HG03521 (cell line): ENCODE results near the gene SLC3A2.

ENCODE experiments used
- ATAC-seq: cut with Tn5 transposase; IDR thresholded peaks from one replicate; pipeline ENCODE4 v1.9.1; 2021; ENCODE audit warnings: mild to moderate bottlenecking, moderate library complexity; ENCODE audit not compliant: unreplicated experiment

SLC3A2 gene

DNA sequence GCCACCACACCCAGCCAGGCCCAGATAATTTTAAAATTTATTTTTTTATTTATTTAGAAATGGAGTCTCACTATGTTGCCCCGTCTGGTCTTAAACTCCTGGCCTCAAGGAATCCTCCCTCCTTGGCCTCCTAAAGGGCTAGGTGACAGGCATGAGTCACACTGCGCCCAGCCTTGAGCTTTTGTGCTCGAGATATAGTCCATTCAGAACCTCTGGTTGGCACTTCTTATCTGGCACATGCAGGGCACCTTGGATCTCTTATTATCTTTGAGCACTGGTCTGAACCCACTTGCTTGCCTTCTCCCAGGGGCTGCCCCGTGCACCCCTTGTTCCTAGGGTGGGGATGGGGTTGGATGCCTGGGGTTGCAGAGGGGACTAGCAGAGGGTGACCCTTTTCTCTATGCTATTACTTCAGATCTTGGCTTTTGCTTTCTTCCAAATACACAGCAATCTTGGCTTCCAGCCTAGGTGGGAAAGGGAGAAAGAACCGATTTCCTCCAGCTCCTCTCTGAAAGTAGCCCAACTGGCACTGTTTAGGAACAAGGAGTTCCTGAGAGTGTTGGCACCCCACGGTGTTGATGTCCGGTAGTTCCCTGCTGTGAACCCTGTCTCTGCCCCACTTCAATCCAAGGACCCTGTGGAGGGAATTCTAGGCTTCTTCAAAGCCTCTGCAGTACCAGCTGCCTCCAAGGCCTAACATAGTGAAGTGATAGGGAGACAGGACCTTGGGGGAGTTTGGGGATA is 1.3 kb upstream of the SLC3A2 start:
- no peak for ATAC-seq

DNA sequence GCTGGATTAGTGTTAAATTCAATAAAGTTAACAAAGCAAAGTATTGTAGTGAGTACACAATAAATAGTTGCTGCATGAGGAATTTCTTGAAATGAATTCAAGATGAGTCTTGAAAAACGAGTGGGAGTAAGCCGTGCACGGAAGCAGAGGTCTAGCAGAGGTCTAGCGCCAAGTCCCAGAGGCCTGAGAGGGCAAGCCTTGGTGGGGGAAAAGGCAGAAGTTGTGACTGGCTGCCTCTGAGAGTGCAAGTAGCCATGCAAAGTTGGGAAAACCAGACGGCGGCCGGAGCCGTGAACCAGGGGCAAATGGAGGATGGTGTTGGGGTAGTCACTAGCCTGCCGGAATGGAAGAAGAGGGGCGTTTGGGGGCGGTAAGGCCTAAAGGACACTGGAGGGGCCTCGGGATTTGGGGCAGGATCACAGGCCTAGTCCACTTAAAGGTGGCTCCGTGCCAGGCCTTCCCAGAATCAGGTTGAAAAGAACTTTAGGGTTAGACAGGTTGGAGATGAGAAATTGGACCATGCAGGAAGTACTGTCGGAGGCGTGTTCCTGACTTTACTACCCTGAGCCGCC is 379 bp upstream of the SLC3A2 start:
- ATAC-seq: no peak

DNA sequence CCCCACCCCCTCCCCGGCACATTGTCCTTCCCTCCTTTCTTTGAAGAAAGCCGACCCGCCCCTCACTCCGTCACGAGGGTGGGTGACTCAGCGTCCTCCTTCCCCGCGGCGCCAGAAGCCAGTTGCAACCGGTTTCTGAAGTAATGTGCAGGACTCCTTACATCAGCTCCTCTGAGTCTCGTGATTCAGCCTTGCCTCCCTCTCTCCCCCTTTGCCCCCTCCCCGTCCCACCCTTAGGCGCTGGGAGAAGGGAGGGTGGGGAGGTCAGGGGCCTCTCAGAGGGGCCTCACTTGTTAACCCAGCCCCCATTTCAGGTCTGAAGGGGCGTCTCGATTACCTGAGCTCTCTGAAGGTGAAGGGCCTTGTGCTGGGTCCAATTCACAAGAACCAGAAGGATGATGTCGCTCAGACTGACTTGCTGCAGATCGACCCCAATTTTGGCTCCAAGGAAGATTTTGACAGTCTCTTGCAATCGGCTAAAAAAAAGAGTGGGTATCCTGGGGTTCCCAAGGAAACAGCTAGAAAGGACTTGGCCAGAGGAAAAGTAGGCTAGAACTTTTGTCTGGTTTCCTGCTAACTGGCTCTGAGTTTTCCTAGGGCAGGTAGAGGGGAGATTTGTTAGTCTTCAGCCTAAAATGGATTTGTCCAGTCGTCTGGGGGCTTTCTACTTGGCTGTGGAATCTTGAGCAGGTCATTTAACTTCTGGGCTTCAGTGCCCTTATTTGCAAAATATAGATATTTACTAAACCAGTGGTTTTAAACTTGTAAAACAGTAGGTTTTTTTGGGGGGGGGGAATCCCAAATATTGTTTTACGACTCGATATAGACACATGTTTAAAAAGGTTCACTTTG is 1.1 kb downstream of the SLC3A2 start:
- peak; percentile 37 for ATAC-seq

GRCh38 chr11:62882431-62882749 is 1.7 kb downstream of the SLC3A2 start:
- ATAC-seq: no peak

DNA sequence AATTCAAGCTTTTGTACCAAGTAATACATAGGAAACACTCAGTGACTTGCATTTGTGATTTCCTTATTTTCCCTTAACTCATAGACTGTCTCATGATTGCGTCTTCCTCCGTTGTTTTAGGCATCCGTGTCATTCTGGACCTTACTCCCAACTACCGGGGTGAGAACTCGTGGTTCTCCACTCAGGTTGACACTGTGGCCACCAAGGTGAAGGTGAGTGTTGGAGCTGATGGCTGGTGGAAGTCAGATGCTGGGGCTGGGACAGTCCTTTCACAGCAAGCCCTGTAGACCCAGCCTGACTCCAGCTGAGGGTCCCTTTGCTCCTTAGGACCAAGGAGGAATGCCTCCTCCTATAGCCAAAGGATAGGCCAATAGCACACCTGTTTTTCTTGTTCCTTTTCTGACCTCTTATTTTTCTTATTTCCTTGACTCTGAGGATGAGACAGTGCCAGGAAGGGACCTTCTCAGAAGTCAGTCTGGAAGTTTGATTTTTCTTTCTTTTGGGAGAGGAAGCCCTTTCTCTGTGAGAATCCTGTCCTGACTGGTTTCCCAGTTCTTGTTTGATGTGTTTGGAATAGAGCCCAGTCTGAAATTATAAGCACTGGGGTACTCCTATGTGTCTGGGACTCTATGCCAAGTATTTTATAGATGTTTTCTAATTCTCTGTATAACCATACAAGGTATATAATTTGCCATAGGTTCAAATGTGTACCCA is 2.2 kb downstream of the SLC3A2 start:
- no peak for ATAC-seq

DNA sequence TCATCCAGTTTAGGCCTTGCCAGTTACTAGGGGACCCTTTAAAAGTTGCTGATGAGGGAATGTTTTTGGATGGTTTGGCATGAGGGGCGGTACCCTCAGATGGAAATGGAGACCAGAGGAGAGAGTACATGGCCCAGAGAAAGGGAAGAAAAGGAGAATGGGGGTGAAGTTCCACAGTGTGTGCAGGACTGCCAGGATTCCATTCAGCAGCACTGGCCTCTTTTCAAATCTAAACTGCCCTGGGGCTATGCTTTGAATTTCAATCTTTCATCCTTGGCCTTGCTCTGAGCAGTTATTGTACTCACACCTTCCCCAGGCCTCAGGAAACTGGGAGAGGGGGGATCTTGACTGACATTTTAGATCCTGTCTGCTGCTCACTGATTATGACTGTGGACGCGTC is 3.0 kb downstream of the SLC3A2 start:
- ATAC-seq: no peak

- ATAC-seq: no peak
Measured at GRCh38 chr11:62885137-62885750, 4.5 kb downstream of the SLC3A2 start.

GRCh38 chr11:62888406-62888805 is 7.7 kb downstream of the SLC3A2 start:
- no peak for ATAC-seq

DNA sequence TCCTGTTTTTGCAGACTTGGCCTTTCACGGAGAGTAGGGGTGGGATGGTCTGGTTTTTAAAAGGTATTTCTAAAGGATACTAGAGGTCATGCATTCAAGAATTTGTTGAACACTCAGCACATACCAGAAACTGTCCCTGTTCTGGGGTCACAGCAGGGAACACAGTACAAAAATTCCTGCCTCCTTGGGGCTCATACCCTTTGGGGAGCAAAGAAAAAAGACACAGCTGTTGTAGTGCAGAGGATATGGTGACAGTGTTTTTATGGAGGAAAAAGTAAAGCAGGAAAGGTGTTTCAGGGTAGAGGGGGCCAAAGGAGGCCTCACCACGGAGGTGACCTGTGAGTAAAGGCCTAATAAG is 8.4 kb downstream of the SLC3A2 start:
- ATAC-seq: no peak

DNA sequence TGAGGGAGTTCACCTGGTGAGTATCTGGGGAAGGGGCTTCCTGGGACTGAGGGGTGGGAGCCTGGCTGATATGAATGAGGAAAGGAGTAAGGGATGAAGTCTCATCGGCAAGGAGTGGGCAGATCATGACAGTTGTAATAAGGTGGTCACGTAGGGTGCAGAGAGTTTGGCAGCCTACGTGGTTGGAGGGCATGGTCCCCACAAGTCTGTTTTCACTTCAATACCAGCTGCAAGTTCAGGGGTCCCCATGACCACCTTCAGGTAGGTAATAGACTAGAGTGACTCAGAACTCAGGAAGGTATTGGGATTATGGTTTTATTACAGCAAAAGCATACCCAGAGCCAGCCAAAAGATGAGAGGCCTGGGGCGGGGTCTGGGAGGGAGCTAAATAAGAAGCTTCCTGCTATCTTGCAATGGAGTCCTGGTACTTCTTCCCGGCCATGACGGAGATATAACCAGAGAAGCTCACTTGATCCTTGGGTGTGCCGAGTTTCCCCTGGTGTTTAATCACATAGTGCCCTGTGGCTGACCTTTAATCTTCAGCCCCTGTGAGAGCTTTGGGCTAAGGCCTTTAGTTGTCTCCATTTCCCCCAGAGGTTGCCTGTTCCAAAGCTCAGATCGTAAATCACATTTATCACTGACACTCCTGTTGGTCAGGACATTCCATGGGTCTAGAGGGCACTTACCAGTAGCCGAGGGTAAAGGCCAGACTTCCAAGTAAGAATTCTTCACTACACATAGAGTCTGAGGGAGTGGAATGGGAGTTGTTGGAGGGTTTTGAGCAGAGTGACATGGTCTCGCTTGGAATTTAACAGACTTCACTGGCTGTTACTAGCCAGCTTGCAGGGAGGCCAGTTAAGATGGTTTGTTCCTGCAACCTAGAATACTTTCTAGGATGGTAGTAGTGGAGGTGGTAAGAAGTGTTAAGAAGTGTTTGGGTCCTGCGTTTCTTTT is 9.1 kb downstream of the SLC3A2 start:
- ATAC-seq: no peak

DNA sequence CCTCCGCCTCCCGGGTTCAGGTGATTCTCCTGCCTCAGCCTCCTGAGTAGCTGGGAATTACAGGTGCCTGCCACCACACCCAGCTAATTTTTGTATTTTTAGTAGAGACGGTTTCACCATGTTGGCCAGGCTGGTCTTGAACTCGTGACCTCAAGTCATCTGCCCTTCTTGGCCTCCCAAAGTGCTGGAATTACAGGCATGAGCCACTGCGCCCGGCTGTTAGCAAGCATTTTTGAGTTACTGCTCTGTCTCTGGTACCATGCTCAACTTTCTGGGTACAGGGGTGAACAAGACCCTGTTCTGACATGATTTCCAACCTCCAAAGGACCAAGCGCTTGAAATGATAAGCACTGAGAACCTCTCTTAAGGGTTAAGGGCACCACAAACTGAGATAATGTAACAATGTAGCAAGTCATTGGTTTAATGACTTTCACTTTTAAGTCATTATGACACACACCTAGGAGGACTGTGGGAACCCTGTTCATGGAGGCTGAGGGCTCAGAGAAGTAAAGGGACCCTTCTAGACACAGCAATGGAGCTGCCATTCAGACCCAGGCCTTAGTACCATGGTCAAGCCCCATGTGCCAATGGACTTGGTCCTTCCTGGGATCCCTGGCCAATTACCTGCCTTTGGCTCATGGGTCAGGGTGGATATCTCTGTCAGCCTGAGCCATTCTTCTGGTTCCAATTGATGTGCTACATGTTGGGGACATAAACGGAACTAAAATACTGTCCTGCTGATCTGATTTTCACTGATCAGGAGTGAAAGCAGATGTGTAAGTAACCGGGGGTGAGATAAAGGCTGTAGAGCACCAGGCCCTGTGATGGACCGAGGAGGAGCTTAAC is 11.6 kb downstream of the SLC3A2 start:
- ATAC-seq: no peak

DNA sequence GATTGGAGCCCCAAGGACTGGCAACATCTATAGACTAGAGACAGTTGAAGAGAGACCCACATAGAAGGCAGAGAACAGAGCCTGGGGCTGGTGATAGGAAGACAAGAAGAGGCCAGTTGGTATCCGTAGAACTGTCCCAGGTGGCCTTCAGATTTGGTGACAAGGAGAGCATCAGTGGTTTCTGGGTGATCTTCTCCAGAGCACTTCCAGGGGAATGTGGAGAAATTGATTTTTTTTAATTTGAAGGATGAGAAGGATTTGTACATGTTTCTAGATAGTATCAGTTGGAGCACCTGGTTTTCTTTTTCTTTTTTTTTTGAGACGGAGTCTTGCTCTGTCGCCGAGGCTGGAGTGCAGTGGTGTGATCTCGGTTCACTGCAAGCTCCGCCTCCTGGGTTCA is 14.8 kb downstream of the SLC3A2 start:
- no peak for ATAC-seq

DNA sequence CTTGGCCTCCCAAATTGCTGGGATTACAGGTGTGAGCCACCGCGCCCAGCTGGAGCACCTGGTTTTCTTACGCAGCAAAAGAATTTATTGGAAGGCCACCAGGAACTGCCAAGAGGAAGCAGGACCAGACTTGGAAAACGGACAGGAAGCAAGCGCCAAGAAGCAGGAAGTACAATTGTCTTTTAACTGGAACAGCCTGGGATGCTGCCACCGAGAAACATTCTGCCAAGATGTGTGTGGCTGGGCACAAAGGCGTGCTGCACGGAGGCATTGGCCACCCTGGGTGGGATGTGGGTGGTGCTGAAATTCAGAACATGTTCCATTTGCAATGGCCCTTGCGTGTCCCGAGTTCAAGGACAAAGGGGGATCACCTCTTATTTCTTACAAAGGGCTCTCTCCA is 15.4 kb downstream of the SLC3A2 start:
- no peak for ATAC-seq

DNA sequence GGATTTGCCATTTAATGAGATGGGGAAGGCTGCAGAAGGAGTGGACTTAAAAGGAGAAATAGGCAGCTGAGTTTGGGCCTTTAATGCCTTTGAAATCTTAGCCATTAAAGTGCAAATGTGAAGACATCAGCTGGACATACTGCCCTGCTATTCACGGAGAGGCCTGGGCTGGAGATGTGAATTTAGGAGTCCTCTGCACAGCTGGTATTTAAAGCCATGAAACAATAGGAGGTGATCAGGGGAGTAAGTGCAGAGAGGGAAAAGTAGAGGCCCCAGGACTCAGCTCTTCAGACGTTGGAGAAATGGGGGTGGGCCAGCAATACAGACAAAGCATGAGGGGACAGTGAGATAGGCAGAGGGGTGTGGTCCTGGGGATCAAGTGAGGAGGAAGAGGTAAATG is 16.6 kb downstream of the SLC3A2 start:
- ATAC-seq: no peak

DNA sequence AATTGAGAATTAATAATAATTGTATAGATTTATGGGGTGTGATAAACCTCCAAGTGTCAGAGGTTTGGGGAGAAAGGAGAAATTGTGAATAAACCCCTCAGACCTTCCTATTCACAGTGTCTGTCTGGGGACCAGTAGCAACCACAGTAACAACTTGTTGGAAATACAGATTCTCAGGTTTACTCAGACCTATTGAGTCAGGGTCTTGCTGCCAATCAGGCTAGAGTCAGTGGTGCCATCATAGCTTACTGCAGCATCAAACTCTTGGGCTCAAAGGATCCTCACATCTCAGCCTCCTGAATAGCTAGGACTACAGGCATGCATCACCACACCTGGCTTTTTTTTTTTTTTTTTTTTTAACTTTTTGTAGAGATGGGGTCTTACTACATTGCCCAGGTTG is 17.3 kb downstream of the SLC3A2 start:
- no peak for ATAC-seq

GRCh38 chr11:62902932-62903331 is 22.2 kb downstream of the SLC3A2 start:
- ATAC-seq: no peak

- ATAC-seq: no peak
Measured at GRCh38 chr11:62905296-62905695, 24.6 kb downstream of the SLC3A2 start.

- ATAC-seq: peak; percentile 59
Measured at GRCh38 chr11:62905927-62906531, 25.3 kb downstream of the SLC3A2 start.
